Dermis microvascular lymphatic vessel endothelial cell (primary cell): ENCODE measurements around the gene GOLGA5. TPM values are rescaled to one million over a fixed set of nuclear protein-coding genes. Genes with fewer than 3 reads are reported as not detected.
"Not testable (repeated sequence)": the region's sequence is repeated elsewhere in the genome, so short reads cannot be mapped to it uniquely, and the experiment has no call there.

ENCODE experiments used
- DNase-seq, 2 donors: peaks; one replicate each; pipeline versions ENCODE4 v3.0.0 to v3.0.0-alpha.2; 2010; ENCODE audit warnings: low read depth in 2 of 2
- total RNA-seq: library from RNA; depleted of rRNA; stranded (reverse); fragments of >200 nt; gene quantifications from 2 replicates; pipeline ENCODE4 v1.2.1, GENCODE V29; 2014

Gene GOLGA5, protein sequence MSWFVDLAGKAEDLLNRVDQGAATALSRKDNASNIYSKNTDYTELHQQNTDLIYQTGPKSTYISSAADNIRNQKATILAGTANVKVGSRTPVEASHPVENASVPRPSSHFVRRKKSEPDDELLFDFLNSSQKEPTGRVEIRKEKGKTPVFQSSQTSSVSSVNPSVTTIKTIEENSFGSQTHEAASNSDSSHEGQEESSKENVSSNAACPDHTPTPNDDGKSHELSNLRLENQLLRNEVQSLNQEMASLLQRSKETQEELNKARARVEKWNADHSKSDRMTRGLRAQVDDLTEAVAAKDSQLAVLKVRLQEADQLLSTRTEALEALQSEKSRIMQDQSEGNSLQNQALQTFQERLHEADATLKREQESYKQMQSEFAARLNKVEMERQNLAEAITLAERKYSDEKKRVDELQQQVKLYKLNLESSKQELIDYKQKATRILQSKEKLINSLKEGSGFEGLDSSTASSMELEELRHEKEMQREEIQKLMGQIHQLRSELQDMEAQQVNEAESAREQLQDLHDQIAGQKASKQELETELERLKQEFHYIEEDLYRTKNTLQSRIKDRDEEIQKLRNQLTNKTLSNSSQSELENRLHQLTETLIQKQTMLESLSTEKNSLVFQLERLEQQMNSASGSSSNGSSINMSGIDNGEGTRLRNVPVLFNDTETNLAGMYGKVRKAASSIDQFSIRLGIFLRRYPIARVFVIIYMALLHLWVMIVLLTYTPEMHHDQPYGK
- 22.9 and 27.4 TPM in 2 replicates for total RNA-seq

DNA sequence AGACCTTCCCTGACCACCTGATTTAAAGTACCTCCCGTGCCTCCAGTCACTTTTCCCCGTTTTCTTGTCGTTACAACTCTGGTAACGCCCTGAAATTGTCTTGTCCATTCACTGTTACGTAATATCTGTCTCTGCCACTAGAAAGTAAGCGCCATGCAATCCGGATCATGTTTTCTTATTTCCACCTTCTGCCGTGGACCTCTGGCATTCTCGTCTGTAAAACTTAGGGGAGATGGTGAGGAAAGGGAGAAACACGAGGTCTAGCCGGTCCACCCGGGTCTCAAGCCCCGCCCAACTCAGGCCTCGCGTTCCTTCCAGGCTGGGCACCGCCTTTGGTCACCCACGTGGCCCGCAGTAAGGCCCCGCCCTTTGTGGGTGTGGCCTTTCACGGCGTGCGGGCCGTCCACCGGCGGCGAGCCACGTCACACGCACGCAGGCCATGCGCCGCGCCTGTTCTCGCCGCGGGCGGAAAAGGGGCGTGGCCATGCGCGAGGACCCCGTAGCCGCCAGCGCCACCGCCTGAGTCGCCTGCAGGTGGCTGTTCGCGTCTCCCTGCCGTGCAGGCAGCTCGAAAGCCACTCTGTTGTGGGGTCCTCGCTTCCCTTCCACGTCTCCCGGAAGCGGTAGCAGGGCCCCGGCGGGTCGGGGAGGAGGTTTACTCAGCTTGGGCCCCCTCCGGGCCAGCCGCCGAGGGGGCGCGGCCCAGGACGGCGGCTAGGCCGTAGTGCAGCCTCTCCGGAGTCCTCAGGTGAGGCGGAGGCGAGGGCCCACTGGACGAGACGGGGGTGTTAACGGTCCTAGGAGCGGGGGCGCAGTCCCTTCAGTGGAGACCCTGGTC, at the start of gene GOLGA5:
Gene GOLGA5 (plus strand): TSS at position 597 of the 838 bp plus-strand sequence. CDS start 3,133 bp downstream, outside the sequence.
- DNase-seq = peak; percentile 96 to 98

DNA sequence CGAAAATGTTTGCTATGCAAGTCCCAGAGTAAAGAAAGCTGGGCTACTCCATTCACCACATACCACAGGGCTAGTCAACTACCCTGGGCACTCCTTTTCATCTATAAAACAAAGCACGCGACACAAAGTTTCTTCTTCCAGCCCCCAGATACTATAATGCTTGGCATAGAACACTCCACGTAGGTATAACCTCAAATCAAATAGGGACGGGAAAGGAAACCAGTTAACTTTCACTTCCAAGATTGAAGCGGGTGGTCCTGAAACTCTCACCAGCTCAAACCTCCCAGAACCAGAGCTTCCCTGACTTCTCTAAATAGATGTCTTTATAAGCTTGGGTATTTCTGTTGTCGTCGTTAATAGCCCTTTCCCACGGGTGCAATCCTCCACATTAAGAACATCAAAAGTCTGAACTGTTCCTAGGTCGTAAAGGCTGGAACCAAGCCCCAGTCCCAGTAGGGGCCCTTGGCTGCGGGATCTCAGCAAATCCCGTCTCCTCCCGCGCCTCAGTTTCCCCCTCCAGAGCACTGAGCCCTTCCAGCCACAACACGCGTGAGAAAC, 46.3 kb upstream of the GOLGA5 start:
- DNase-seq = peak in 1 of 2 donors; percentile 45

DNA sequence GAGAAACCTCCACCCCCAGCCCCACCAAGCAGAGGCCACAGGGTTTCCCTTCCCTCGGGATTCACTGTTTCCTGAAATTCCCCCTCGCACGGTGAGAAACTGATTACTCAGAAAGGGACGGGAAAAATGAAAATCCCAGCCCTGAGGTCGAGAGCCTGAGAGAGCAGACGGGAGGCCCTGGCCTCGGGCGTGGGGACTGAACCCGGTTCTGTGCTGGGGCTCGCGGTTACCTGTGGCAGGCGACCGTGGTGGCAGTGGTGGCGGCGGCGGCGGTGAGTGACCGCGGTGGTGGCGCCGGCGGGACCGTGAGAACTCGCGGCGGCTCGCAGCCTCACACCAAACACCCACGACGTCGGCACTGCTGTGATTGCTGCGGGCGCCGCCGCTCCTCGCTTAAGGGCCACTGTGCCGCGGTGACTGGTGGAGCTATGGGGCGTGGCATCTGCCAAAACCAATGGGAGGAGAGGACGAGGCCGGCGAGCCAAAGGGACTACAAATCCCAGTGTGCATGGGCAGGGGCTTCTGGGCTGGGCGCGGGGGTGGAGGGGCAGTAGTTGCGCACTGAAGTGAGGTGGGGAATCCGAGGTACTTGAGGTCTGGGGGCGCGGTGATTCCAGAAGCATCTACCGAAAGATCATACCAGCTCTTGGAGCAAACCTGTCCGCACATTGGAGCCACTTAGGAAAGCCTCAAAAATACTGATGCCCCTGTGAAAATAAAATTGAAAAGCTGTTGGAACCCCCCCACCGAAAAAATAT, 45.7 kb upstream of the GOLGA5 start, which contains the start of gene LGMN:
Gene LGMN (minus strand): TSS at position 369 of the 758 bp plus-strand sequence. CDS start 15,841 bp downstream, outside the sequence.
- DNase-seq = peak; percentile 91 to 98

DNA sequence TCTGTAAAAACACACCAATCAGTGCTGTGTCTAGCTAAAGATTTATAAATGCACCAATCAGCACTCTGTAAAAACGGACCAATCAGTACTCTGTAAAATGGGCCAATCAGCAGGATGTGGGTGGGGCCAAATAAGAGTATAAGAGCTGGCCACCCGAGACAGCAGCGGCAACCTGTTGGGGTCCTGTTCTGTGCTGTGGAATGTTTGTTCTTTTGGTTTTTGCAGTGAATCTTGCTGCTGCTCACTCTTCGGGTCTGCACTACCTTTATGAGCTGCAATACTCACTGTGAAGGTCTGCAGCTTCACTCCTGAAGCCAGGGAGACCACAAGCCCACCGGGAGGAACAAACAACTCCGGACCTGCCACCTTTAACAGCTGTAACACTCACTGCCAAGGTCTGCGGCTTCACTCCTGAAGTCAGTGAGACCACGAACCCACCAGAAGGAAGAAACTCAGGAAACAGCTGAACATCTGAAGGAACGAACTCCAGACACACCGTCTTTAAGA, 43.8 kb upstream of the GOLGA5 start:
- DNase-seq = not testable (repeated sequence)

DNA sequence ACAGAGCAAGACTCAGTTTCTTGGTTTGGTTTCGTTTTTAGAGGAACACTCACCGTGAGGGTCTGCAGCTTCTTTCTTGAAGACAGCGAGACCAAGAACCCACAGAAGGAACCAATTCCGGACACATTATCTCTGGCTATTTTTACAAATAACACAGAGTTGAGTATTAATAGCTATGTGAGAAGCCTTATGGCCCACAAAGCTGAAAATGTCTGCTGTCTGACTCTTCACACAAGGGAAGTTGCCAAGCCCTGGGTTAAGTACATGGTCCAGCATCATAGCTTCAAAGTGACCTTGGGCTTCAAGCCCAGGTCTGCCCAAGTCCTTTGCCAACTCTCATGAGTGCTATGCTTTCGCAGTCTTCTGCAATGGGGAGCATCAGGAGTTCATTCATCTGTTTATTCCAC, 43.1 kb upstream of the GOLGA5 start:
- no peak for DNase-seq

DNA sequence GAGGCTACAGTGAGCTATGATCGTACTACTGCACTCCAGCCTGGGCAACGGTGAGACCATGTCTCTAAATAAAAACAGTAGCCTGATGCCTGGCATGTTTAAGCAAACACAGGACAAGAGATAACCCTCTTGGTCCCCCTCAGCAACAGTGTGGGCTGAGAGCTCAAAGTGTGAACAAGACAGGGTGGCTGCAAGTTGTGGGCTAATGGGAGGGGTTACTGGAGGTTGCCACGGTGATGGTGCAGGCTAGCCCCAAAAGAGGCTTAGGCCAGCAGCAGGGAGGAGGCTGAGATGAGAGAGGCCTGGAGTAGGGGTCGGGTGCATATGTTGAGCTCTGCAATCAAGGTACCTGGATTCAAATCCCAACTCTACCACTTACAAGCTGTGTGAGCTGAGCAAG, 42.3 kb upstream of the GOLGA5 start:
- DNase-seq = no peak

DNA sequence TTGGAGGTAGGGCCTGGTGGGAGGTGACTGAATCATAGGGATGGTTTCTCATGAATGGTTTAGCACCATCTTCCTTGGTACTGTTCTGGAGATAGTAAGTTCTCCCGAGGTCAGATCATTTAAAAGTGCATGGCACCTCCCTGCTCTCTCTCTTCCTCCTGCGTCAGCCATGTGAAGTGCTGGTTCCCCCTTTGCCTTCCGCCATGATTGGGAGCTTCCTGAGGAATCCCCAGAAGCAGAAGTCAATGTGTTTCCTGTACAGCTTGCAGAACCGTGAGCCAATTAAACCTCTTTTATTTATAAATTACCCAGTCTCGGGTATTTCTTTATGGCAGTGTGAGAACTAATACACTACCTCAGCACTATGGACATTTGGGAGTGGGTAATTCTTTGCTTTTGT, 40.9 kb upstream of the GOLGA5 start:
- no peak for DNase-seq

DNA sequence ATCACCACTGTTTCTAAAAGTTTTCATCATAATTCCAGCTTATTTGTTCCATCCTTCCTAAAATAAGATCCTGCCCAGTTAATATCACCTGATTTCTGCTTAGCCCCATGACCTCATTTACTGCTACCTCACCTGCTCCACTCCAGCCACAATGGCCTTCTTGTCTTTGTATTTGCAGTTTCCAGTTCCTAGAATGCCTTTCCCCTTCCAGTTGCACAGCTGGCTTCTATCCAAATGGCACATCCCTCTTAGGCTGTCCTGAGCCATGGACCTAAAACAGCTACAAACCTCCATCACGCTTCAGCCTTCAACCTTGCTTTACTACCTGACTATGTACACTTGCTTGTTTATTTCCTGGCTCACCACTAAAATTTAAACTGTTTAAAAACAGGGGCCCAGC, 39.1 kb upstream of the GOLGA5 start:
- DNase-seq = no peak

DNA sequence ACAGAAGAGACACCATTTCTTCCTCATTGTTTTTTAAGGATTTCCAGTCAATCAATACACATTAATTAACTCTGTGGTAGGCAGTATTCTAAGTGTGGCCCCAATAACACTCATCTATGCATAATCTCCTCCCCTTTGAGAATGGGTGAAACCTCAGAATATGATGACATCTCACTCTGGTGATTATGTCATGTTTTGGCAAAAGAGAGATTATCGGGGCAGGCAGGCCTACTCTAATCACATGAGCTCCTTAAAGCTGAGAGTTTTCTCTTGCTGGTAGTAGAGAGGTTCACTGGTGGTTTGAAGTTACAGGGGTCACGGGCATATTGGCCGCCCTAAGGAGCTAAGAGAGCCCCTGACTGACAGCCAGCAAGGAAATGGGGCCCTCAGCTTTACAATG, 38.6 kb upstream of the GOLGA5 start:
- DNase-seq = no peak

DNA sequence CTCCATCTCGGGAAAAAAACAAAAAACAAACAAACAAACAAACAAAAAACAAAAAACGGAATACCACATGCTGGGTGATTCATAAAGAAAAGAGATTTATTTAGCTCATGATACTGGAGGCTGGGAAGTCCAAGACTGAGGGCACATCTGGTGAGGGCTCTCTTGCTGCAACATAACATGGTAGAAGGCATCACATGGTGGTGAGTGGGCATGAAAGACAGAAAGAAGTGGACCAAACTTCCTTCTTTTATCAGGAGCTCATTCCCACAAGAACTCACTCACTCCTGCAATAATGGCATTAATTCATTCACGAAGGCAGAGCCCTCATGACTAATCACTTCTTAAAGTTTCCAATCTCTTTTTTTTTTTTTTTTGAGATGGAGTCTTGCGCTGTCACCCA, 37.7 kb upstream of the GOLGA5 start:
- DNase-seq = no peak

DNA sequence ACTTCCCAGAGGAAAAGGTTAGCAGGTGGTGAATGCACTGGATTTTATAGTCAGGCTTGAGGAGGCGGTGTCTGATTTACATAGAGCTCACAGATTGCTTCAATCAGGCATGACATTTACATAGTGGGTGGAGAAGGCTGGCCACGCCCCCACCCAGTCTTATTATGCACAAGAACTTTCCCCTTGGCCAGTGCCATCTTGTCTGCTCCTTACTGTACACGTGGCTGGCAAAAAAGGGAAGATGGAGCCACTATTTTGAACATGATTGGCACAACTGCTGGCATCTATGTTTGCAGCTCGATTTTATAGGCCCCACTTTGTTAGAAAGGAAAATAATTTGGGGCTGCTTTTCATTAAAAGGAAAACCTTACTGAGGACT, 34.8 kb upstream of the GOLGA5 start:
- DNase-seq = peak in 1 of 2 donors; percentile 40

DNA sequence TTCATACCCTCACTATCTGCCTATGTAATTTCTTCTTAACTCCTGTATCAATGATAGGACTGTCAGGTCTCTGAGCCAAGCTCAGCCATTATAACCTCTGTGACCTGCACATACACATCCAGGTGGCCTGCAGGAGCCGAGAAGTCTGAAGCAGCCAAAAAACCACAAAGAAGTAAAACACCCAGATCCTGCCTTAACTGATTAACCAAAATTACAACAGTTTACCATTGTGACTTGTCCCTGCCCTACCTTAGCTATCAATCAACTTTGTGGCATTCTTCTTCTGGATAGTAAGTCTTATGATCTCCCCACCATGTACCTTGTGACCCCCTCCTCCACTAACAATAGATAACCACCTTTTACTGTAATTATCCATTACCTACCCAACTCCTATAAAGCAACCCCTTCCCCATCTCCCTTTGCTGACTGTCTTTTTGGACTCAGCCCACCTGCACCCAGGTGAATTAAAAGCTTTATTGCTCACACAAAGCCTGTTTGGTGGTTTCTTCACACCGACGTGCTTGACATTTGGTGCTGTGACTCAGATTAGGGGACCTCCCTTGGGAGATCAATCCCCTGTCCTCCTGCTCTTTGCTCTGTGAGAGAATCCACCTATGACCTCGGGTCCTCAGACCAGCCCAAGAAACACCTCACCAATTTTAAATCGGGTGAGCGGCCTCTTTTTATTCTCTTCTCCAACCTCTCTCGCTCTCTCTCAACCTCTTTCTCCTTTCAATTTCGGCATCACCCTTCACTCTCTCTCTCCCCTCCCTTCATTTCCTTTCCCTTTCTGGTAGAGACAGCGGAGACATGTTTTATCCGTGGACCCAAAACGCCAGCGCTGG, 34.2 kb upstream of the GOLGA5 start:
- DNase-seq = no peak

DNA sequence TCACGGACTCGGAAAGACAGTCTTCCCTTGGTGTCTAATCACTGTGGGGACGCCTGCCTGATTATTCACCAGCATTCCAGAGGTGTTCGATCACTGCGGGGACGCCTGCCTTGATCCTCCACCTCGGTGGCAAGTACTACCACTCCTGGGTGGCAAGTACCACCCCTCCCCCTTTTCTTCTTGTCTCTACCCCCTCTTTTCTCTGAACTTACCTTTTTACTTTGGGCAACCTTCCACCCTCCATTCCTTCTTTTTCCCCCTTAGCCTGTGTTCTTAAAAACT, 33.6 kb upstream of the GOLGA5 start:
- DNase-seq = no peak

DNA sequence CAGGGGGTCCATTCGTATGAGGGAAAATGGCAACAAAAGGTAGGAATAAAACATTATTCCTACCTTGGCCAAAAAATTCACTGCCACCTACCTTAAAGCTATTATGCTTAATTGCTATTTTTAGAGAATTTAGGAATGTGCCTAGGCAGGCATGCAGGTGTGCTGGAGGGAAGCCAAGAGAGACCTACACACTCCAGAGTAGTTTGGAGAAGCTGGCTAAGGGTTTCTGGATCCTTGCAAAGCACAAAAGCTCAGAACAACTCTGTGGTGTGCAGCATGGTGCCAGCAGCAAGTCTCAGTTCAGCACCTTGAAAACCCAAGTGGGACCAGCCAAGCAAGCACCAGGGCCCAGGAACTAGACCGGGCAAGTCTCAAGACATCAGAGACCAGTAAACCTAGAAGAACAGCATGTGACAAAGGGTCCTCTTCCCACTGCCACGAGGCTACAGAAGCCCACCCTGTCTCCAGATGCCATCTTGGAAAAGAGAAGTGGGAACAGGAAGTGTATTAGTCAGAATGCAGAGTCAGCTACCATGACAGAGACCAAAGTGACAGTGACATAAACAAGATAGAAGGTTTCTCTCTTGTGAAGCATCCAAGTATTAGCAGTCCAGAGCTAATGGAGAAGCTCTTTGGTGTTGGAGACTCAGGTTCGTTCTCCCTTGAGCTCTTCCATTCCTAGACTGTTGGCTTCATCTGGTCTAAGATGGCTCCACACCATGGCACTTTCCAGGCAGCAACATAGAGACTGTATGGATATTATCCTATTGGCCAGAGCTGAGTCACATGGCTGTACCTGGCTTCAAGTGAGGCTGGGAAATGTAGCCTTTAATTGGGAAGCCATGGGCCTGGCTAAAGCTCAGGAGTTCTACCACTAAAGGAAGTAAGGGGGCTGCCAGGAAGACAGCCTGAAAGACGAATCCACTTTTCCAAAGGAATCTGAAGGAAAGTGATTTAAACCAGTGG, 30.2 kb upstream of the GOLGA5 start:
- DNase-seq = not testable (repeated sequence)

DNA sequence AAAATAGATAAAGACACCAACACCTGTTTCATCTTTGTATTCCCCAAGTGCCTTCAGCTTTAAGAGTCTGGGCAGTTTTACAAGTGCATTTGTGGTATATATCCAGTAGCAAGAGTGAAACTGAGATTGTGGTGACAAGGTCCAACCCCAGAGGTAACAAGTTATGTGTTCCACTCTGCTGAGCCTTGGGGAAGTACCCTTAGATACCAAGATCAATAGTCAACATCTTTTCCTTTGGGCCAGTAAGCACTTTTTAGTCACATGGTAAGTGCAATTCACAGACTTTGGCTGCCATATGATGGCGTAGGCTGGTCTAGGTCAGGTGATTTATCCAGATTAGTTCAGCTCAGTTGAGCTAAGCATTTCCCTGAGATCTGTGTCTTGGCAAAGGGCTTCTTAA, 25.9 kb upstream of the GOLGA5 start:
- DNase-seq = not testable (repeated sequence)

DNA sequence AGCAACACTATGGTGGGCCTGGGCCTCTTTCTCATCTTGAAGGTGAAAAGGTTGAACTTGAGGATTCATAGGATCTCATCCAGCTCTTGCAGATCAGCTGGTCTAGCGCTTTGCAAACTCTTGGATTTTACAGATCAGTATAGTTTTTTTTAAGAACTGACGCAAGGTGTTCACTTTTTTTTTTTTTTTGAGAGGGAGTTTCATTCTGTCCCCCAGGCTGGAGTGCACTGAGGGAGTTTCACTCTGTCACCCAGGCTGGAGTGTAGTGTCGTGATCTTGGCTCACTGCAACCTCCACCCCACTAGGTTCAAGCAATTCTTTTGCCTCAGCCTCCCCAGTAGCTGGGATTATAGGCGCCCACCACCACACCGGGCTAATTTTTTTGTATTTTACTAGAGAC, 25.3 kb upstream of the GOLGA5 start:
- no peak for DNase-seq

DNA sequence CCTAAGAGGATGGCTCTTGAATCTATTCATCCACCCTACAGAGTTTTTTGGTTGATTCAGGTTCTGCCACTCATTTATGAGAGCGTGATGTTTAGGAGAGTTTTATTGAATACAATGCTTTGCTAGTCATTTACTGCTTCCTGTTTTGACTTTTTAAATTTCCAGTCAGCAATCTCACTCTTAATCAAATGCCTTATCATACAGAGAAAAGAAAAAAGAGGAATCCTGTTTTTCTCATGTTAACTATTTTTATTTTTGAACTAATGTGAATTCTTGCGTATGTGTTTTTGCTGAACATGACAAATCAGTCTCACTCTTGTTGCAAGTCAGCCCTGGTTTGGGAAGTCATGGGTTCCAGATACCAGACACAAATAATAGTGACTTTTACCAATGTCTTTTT, 23.6 kb upstream of the GOLGA5 start:
- DNase-seq = peak in 1 of 2 donors; percentile 42

DNA sequence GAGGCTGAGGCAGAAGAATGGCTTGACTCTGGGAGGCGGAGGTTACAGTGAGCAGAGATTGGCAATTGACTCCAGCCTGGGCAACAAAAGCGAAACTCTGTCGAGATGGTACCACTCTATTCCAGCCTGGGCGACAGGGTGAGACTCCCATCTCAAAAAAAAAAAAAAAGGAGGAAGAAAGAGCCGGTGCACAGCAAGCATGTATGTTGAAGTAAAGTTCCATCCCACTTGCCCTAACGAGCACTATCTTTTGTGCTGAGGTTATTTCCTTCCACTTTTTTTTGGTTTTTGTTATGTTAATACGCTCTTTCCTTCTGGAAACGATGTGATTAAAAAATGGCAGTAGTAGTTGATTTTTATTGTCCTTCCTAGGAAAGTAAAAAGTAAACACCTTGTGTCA, 19.5 kb upstream of the GOLGA5 start:
- no peak for DNase-seq

DNA sequence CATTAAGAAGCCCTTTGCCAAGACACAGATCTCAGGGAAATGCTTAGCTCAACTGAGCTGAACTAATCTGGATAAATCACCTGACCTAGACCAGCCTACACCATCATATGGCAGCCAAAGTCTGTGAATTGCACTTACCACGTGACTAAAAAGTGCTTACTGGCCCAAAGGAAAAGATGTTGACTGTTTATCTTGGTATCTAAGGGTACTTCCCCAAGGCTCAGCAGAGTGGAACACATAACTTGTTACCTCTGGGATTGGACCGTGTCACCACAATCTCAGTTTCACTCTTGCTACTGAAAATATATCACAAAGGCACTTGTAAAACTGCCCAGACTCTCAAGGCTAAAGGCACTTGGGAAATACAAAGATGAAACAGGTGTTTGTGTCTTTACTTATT, 18.8 kb upstream of the GOLGA5 start:
- not testable (repeated sequence) for DNase-seq
